Ovary (tissue), 9 donors: ENCODE data around the gene CBLC. TPM values are rescaled to one million over a fixed set of nuclear protein-coding genes. Genes with fewer than 3 reads are reported as not detected.

Source experiments
- DNase-seq, 5 donors: peaks; one replicate each; pipeline ENCODE4 v3.0.0-alpha.2; 2019 to 2020
- H3K27ac ChIP-seq, 2 donors: fragments of 200-600 bp; one replicate each; pipeline versions ENCODE4 v1.5.1 to v1.8.0; 2019 to 2022
- H3K27me3 ChIP-seq: fragments of 200-600 bp; one replicate; pipeline ENCODE4 v1.8.0; 2022
- H3K36me3 ChIP-seq: fragments of 200-600 bp; sonication (generic); one replicate; pipeline ENCODE4 v1.5.1; 2019
- H3K4me1 ChIP-seq: one replicate; pipeline ENCODE4 v1.8.1; 2013; ENCODE audit warnings: mild to moderate bottlenecking, moderate library complexity; ENCODE audit not compliant: insufficient read depth
- H3K4me3 ChIP-seq: fragments of 200-600 bp; sonication (generic); one replicate; pipeline ENCODE4 v1.5.1; 2017
- H3K9me3 ChIP-seq, 2 donors: fragments of 200-600 bp in 1 of 2; sonication (generic) in 1 of 2; one replicate each; pipeline versions ENCODE4 v1.5.1 to v1.8.1; 2013 to 2019; ENCODE audit warnings: mild to moderate bottlenecking in 1 of 2, moderate library complexity in 1 of 2
- CTCF ChIP-seq, 3 donors: fragments of 450-650 bp in 2 of 3; fragments of 200-600 bp in 1 of 3; IDR thresholded peaks; one replicate each; pipeline versions ENCODE4 v1.5.1 to v1.8.0; 2016 to 2022; ENCODE audit warnings: antibody characterized with exemption in 3 of 3, mild to moderate bottlenecking in 1 of 3
- EP300 ChIP-seq: sonication (generic); formaldehyde crosslinking; IDR thresholded peaks from one replicate; pipeline ENCODE4 v1.6.1; 2017; ENCODE audit warnings: antibody characterized with exemption
- POLR2A ChIP-seq: fragments of 450-650 bp; IDR thresholded peaks from one replicate; pipeline ENCODE4 v1.6.1; 2017; ENCODE audit warnings: antibody characterized with exemption, mild to moderate bottlenecking, moderate library complexity
- WGBS, 3 donors: extraction: QIAGEN DNeasy Blood & Tissue Kit in 1 of 3; methylation state at CpG; one replicate each; pipeline versions ENCODE4 v1.1.5 to v1.1.7; 2013 to 2017; 5-methylcytosine and 5-hydroxymethylcytosine counted together
- intact Hi-C, 4 donors: fragments of 100-400 bp; cut with DNase I; formaldehyde crosslinking; loops; one replicate each; pipeline versions ENCODE4 v1.11.0 to v1.15.1; 2022 to 2023
- polyA plus RNA-seq, 2 donors: library from polyadenylated mRNA; stranded (reverse); fragments of 200-250 nt in 1 of 2; fragments of 350-450 nt in 1 of 2; fragmentation: Illumina TruSeq in 1 of 2; extraction: RNeasy Lipid Tissue Mini Kit (QIAGEN cat#74804) in 1 of 2; gene quantifications; one replicate each; pipeline ENCODE4 v1.2.3, GENCODE V29; 2013 to 2014
- total RNA-seq, 7 donors: library from RNA; depleted of rRNA in 2 of 7; stranded (reverse); fragments of >200 nt in 2 of 7; fragmentation: NEBNext Ultra II Directional in 3 of 7; extraction: Animal tissue kit (Norgen Biotek cat#: 25700) in 3 of 7; gene quantifications; one replicate each; pipeline versions ENCODE4 v1.1.0 to v1.2.4, GENCODE V29; 2016 to 2023
- donor health status: DM: no; HTN: no; CAD: no; lungs with moderate emphysema.
- donor health status: DM: no; HTN: no; CAD: no.
- donor health status: Bipolar disorder and iron deficiency.
- donor health status: DM: yes; HTN: yes; CAD: no.
- donor health status: DM: no; HTN: no; CAD: no.
- donor health status: DM: yes; HTN: yes; CAD: no.

The CBLC gene
- total and polyA plus RNA-seq, 9 donors: 0.08 to 10.3 (median 1.8) TPM; not detected in 3

- H3K4me3 ChIP-seq: no peak overlapping the region
- 65 to 74% (median 66%) methylated on average over 13 of the region's 13 CpGs for WGBS, 3 donors
- H3K27ac ChIP-seq: no peak overlapping the region
- intact Hi-C loops: no loop called here
- H3K27me3 ChIP-seq: no peaks in the 10 kb centered on the region
- no peak for DNase-seq
- TF ChIP-seq EP300 (no peak), POLR2A (no peak), CTCF (IDR thresholded peaks at IDR 0.05) (no peak)
- no peaks in the 10 kb centered on the region for H3K4me1 ChIP-seq
- H3K36me3 ChIP-seq: no peaks in the 10 kb centered on the region
- H3K9me3 ChIP-seq: no peaks in the 10 kb centered on the region
Measured at GRCh38 chr19:44789943-44790483, 12.3 kb downstream of the CBLC start.

- H3K4me3 ChIP-seq: no peak overlapping the region
- TF ChIP-seq POLR2A (no peak), EP300 (no peak), CTCF (IDR thresholded peaks at IDR 0.05) (no peak)
- H3K4me1 ChIP-seq: no peaks in the 10 kb centered on the region
- H3K27ac ChIP-seq: no peak overlapping the region
- intact Hi-C loops: no loop called here
- WGBS, 3 donors: 88 to 91% (median 89%) methylated on average over 9 of the region's 9 CpGs
- no peaks in the 10 kb centered on the region for H3K27me3 ChIP-seq
- DNase-seq: no peak
- H3K36me3 ChIP-seq: no peaks in the 10 kb centered on the region
- no peaks in the 10 kb centered on the region for H3K9me3 ChIP-seq
Measured at GRCh38 chr19:44792281-44792680, 14.6 kb downstream of the CBLC start.

- Histone ChIP-seq H3K36me3 (no peaks in the 10 kb centered on the region), H3K9me3 (no peaks in the 10 kb centered on the region), H3K27ac (no peak overlapping the region), H3K27me3 (no peaks in the 10 kb centered on the region), H3K4me1 (no peaks in the 10 kb centered on the region), H3K4me3 (no peak overlapping the region)
- no peak for DNase-seq
- 88 to 95% (median 92%) methylated on average over 4 of the region's 4 CpGs for WGBS, 3 donors
- TF ChIP-seq CTCF (IDR thresholded peaks at IDR 0.05) (no peak), POLR2A (no peak), EP300 (no peak)
- intact Hi-C loops: no loop called here
Measured at GRCh38 chr19:44794610-44795009, 16.9 kb downstream of the CBLC start.

GRCh38 chr19:44795398-44795987 is 17.8 kb downstream of the CBLC start:
- Histone ChIP-seq H3K4me1 (no peaks in the 10 kb centered on the region), H3K27me3 (no peaks in the 10 kb centered on the region), H3K36me3 (no peaks in the 10 kb centered on the region), H3K9me3 (no peaks in the 10 kb centered on the region), H3K4me3 (no peak overlapping the region), H3K27ac (no peak overlapping the region)
- TF ChIP-seq EP300 (no peak), POLR2A (no peak), CTCF (IDR thresholded peaks at IDR 0.05) (no peak)
- intact Hi-C loops: no loop called here
- no peak for DNase-seq
- WGBS, 3 donors: 88 to 92% (median 89%) methylated on average over 13 of the region's 13 CpGs
